Daoy (cell line): Measurements from ENCODE around the gene SLC7A7. TPM values are rescaled to one million over a fixed set of nuclear protein-coding genes. Genes with fewer than 3 reads are reported as not detected.
A peak's percentile ranks its signal among the peaks of the same experiment; 100 is the strongest.
"Not testable (repeated sequence)": the region's sequence is repeated elsewhere in the genome, so short reads cannot be mapped to it uniquely, and the experiment has no call there.

ENCODE experiments used
- DNase-seq: peaks from one replicate; pipeline ENCODE4 v3.0.0-alpha.2; 2015; ENCODE audit warnings: low read depth
- total RNA-seq: library from RNA; depleted of rRNA; stranded (reverse); fragments of >200 nt; shearing (Covaris generic); gene quantifications from 2 replicates; pipeline ENCODE4 v1.2.3, GENCODE V29; 2014; rRNA removed

The SLC7A7 gene
- 0.51 and 1.8 TPM in 2 replicates for total RNA-seq

DNA sequence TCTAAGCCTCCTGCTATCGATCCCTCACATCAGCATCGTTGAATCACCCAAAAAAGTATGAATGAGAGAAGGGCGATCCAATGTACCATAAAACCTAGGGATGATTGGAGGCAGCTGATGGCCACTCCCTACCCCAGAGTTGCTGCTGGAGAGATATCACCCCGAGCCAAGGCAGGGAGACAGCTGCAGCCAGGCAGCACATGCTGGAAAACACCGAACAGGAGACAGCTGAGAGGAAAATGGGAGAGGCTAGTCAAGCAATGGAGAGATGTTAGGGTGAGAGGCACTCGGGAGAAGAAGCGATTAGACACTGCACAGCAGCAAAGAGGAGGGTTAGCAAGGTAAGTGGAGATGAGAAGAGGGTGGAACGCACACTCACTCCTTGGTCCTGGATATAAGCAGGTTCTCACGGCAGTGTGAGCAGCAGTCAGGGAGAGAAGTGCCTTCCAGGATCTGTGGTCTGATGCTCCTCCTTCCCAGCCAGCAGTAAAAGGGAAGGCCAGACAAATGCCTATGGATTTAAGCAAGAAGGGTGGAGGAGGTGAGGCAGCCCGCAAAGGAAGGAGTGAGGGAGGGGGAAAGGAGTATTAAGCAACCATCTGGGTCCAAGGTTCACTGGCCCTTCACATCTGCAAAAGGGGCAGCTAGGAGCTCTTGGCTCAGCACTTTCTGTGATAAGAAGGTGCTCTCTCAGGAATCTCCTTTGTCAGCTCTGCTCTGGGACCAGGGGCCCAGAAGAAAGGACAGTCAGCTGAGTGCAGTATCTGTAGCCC is at the start of gene SLC7A7:
Gene SLC7A7 (minus strand): TSS at position 495 of the 773 bp plus-strand sequence. CDS start 2,037 bp downstream, outside the sequence.
- no peak for DNase-seq

DNA sequence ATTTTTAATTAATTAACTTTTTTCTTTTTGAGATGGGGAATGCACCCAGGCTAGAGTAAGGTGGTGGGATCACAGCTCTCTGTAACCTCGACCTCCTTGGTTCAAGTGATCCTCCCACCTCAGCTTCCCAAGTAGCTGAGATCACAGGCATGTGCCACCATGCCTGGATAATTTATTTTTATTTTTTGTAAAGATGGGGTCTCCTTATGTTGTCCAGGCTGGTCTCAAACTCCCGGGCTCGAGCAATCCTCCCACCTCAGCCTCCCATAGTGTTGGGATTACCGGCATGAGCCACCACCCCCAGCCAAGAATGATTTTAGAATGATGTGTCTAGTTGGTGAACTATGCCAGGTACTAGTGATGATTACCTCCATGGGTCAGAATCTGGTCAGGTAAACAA is 49.7 kb upstream of the SLC7A7 start:
- no peak for DNase-seq

DNA sequence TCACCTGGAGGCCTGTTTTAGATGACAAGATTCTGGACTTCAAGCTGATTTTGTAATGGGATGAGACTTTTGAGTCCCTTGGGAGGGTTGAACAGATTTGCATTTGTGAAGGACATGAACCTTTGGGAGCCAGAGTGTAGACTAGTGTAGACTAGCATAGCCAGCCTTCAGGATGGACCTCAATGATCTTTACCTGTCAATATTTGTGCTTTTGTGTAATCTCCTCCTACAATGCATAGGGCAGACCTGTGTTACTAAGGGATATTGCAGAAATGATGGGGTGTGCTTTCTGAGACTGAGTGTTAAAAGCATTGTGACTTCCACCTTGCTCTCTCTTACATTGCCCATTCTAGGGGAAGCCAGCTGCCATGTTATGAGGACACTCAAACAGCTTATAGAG is 46.4 kb upstream of the SLC7A7 start:
- DNase-seq = no peak

DNA sequence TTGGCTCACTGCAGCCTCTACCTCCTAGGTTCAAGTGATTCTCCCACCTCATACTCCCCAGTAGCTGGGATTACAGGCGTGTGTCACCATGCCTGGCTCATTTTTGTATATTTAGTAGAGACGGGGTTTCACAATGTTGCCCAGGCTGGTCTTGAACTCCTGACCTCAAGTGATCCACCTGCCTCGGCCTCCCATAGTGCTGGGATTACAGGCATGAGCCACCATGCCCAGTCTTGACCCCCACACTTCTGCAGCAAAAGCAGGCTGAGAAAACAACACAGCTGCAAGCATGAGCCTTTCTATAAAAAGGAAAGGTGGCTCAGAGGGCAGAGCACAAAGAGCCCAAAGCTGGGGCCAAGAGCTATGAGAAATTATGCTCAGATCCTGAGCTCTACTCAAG is 45.1 kb upstream of the SLC7A7 start:
- DNase-seq = not testable (repeated sequence)

DNA sequence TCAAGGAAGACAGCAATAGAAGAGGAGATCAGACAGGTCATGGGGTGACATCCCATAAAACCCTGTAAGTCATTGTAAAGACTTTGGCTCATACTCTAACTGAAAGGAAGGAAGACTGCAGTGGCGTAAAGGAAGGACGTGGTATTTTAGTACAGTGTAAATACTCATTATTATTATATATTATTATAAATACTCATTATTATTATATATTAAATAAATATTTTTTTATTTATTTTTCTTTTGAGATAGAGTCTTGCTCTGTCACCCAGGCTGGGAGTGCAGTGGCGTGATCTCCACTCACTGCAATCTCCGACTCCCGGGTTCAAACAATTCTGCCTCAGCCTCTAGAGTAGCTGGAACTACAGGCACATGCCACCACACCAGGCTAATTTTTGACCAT is 41.2 kb upstream of the SLC7A7 start:
- DNase-seq = no peak

DNA sequence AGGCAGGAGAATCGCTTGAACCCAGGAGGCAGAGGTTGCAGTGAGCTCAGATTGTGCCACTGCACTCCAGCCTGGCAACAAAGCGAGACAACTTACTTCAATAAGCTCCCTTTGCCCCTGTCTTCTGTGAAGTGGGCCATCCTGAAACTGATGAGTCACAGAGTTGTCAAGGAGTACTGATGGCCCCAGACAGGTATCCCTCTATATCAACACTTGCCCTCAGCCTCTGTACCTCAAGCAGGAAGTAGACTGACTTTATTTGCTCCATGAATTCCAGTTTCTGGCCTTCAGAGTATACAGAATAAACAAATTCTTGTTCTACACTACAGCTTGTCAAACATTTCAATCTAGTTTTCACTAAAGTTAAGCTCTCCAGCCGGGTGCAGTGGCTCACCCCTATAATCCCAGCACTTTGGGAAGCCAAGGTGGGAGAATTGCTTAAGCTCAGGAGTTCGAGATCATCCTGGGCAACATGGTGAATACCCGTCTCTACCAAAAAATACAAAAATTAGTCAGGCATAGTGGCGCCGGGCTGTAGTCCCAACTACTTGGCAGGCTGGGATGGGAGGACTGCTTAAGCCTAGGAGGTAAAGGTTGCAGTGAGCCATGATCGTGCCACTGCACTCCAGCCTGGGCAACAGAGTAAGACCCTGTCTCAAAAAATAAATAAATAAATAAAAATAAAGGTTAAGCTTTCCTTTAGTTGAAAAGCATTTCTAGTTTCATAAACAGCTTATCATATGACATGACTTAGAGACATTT is 39.9 kb upstream of the SLC7A7 start:
- no peak for DNase-seq

DNA sequence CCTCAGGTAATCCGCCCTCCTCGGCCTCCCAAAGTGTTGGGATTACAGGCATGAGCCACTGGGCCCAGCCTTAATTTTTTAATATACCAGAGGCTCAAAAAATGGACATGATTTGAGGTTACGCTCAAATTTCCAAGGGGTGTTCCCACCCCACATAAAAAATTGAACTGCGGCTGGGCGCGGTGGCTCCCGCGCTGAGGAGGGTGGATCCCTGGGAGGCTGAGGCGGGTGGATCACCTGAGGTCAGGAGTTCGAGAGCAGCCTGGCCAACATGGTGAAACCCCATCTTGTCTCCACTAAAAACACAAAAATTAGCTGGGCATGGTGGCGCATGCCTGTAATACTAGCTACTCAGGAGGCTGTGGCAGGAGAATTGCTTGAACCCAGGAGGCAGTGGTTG is 39.1 kb upstream of the SLC7A7 start:
- not testable (repeated sequence) for DNase-seq

DNA sequence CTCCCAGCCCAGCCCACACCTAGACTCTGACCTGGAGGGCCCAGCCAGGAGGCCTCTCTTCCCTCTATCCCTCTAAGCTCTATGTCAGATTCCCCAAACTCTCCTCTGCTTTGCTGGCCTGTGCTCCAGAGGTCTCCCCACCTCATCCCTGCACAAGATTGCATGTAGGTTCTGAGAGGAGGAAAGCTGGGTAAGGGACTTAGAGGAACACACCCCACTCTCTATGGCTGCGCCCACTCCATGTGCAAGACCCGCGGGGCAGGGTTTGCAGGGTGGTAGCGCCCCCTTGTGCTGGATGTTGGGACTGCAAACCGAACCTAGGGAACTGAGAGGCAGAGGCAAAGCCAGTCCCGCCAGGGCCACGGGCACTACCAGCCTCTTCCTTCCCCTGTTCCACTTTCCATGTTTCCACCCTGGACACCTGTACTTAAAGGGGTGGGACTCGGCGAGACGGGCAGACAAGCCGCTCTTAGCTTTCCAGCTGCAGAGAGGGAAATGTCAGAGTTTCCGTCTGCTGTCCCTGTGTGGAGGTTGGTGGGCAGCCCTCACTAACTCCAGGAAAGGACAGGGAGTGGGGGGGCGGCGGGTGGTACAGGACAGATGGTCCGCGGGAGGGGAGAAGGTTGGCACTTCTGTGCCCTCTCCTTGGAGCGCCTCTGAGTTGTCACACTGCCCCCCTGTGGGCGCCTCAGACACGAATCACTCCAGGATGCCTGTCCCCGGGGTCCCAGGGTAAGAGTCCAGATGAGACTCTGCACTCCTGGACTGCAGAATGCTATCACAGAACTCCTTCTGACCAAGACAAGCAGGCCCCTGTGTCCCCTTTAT is 37.9 kb upstream of the SLC7A7 start:
- peak; percentile 90 for DNase-seq

DNA sequence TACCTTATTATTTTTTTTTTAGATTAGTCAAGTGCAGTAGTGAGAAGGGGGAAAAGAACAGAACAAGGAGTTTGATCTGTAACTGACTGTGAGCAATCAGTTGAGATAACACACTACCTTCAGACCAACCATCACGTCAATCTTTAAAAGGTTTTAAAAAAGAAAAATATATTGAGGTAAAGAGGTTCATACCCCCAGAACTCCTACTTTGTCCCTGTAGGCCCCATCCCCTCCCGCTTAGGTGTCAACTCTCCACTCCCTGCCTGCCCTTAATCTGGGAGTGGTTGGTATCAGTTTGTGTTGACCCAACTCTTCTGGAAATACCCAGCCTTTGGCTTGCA is 37.3 kb upstream of the SLC7A7 start:
- DNase-seq = no peak

DNA sequence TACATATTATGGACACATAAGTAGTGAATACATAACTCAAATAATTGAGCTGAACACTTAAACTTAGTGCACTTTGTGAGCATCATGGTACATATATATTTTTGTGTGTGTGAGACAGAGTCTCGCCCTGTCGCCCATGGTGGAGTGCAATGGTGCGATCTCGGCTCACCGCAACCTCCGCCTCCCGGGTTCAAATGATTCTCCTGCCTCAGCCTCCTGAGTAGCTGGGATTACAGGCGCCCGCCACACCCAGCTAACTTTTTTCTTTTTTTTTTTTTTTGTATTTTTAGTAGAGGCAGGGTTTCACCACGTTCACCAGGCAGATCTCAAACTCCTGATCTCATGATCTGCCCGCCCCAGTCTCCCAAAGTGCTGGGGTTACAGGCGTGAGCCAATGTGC is 36.9 kb upstream of the SLC7A7 start:
- DNase-seq = not testable (repeated sequence)

DNA sequence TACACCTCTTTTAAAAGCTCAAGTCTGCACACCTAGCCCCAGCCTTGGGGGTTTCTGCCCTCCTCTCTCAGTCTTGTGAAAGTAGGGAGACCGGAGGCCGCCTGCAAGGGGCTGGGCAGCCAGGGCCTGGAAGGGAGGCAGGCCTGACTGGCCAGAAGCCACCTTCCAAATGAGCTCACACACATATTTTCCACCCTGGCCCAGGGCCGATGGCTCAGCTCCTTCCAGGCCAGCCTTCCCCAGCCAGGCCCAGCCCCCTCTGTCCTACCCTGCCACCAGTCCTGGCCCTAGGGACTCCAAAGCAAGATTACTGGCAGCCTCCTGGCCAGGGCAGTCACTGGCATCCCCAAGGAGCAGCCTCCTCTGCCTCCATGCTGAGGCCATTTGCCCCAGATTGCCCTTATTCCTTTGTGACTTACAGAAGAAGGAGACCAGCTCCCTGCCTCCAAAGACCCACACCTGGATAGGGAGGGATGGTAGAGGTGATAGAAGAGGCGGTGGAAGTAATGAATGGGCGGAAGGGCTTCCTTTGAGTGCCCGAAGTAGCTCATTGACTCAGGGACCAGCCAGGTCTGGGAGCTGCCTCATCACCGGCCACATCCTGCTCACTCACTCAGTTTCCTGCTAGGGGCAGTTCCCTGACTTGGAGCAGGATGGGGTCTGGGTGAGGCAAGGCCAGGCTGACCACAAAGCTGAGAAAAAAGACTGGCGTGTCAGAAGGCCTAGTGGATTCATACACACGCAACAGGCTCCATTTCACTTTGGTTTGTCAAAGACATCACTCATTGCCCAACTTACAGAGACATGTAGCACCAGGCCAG is 35.9 kb upstream of the SLC7A7 start:
- DNase-seq = peak; percentile 97

DNA sequence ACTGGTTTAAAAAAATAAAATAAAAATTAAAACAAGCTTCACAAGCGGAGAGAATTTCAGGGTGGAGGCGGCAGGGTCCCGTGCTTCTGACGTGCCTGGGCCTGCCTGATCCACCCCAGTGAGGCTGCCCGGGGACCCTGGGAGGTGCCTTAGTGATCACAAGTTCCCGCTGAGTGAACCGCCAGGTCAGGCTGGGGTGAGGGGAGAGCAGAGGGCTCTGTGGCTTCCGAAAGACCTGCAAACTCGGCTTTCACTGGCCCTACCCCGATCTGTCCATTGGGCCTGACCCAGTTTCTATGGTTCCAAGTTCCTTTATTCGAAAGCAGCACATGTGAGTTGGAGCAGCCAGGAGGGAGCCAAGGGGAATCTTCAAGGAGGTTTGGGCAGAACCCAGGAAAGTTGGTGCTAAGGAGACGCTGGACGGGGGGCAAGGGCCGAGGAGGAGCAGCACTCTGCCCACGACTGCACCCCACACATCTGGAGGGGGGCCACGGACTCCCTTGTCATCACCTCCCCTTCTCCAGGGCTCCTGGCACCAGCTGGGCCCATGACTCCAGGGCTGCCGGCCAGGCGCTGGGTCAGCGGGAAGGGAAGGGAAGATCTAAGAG is 34.1 kb upstream of the SLC7A7 start:
- DNase-seq = peak; percentile 65

DNA sequence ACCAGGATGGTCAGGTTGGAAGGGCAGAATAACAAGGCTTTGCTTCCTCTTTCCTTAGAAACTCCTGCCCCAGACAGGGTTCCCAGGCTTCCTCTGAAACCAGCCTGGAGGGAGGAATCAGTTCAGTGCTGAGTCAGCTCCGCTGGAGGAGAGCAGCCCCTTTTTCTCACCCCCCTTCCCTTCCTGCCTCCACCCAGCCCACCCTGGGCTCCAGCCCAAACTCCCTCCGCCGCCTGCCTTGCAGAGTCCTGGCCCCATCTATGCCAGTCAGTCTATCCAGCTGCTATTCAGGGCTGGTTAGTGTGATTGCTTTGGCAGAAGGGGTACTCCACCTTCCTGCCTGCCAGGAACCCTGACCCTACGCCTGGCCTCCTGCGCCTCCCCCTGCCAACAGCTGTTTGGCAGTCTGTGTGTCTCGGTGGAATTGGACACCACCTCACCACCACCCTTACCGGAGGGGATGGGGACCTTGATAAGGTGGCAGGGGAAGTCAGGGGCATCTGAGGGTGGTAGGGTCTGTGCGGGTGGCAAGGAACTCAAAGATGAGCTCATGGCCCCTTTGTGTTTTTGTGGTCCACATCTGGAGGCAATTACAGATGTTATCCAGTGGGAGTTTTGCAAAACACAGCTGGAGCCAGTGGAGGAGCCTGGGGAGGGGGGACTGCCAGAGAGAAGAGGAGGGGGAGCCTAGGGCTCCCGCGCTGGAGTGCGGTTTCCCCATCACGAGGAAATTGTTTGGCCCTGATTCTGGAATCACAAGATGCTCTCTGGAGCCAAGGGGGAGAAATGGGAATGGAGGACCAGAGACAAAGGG is 33.3 kb upstream of the SLC7A7 start:
- DNase-seq = peak; percentile 92

DNA sequence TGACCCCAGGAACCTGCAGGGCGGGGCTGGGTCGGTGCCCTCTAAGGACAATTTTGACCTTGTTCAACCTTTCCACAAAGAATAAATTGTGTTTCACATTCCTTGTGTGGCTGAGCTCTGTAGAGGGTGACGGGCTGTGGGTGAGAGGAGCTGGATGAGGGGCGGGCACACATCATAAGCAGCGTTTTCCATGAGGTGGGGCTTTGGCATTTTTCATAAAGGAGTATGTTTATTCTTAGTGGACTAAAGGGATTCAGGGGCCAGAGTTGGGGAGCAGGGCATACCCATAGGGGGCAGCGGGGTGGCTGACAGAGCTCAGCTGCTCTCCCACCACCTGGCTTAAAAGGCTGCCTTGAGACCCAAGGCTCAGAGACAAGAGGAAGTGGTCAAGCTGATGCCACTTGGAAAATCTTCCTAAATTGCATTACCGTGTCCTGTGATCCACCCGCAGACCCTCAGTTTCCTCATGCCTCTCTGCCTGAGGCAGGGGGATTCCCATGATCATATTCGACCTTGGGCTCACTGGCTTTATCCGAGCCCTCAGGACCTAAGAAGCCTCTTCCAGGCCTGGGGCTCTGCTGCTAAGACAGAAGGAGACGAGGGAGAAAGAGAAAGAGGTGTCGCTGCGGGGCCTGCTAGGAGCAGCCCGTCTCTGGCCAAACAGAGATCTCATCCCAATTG is 32.6 kb upstream of the SLC7A7 start:
- peak; percentile 61 for DNase-seq

DNA sequence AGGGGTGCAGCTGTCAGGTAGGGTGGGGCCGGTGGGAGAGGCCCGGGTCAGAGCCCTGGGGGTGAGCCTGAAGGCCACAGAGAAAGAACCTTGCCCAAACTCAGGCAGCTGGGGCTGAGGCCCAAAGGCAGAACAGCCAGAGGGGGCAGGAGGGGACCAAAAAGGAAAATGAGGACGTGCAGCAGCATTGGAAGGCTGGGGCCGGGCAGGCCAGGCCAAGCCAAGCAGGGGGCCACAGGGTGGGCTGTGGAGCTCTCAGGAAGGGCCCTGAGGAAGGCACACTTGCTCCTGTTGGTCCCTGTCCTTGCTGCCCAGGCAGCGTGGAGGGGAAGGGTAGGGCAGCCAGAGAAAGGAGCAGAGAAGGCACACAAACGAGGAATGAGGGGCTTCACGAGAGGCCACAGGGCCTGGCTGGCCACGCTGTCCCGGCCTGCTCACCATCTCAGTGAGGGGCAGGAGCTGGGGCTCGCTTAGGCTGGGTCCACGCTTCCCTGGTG is 31.6 kb upstream of the SLC7A7 start:
- no peak for DNase-seq

DNA sequence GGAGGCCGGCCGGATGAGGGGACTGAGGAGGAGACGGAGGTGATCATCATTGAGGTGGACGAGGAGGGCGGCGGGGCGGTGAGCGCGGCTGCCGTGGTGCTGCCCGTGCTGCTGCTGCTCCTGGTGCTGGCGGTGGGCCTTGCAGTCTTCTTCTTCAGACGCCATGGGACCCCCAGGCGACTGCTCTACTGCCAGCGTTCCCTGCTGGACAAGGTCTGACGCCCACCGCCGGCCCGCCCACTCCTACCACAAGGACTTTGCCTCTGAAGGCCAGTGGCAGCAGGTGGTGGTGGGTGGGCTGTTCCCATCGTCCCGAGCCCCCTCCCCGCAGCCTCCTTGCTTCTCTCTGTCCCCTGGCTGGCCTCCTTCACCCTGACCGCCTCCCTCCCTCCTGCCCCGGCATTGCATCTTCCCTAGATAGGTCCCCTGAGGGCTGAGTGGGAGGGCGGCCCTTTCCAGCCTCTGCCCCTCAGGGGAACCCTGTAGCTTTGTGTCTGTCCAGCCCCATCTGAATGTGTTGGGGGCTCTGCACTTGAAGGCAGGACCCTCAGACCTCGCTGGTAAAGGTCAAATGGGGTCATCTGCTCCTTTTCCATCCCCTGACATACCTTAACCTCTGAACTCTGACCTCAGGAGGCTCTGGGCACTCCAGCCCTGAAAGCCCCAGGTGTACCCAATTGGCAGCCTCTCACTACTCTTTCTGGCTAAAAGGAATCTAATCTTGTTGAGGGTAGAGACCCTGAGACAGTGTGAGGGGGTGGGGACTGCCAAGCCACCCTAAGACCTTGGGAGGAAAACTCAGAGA is 30.8 kb upstream of the SLC7A7 start:
- no peak for DNase-seq

DNA sequence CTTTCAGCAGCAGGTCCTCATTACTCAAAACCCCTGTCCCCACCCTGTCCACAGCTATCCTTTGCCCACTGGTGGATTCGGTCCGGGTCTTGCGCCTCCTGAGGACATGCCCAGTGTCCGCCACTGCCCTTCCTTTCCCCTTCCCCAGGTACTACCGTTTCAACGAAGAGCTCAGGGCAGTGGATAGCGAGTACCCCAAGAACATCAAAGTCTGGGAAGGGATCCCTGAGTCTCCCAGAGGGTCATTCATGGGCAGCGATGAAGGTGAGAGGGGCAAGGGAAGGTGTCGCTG is 29.8 kb upstream of the SLC7A7 start:
- DNase-seq = no peak

DNA sequence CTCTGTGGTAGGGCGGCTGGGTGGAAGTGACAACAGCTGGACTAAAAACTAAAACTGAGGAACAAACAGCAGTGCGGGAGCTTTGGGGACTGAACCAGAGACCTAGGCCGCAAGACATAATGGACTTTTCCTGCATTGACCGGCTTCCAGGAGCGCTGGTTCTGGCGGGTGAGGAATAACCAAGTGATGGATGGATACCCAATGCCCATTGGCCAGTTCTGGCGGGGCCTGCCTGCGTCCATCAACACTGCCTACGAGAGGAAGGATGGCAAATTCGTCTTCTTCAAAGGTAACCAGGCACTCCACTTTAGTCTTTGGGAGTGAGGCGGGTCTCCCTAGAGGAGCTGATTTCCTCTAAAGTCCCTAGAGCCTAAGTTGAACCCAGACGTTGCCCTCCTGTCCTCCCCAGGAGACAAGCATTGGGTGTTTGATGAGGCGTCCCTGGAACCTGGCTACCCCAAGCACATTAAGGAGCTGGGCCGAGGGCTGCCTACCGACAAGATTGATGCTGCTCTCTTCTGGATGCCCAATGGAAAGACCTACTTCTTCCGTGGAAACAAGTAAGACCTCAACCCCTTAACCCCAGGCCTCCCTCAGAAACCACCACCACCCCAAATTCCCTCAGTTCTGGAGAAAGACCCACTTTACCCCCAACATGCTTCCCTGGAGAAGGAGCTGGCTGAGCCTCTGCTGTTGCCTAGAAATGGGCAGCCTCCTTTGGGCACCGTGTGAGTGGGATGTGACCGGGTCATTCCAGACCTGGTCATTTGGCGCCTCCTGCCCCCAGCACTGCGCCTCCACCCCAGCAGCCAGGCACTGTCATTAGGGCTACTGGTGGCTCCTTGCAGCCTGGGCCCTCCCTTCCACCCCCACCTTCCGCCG is 29.2 kb upstream of the SLC7A7 start:
- no peak for DNase-seq
